Psoas muscle (tissue), 8 donors: ENCODE measurements around the gene EIPR1. TPM values are rescaled to one million over a fixed set of nuclear protein-coding genes. Genes with fewer than 3 reads are reported as not detected.

Experiments
- ATAC-seq, 4 donors: fragments of 200-7000 bp; cut with Tn5 transposase; one replicate each; pipeline ENCODE4 v1.9.1; 2020; ENCODE audit warnings: moderate library complexity in 3 of 4, mild to moderate bottlenecking in 2 of 4
- DNase-seq, 2 donors: peaks; one replicate each; pipeline ENCODE4 v3.0.0-alpha.2; 2020
- H3K27ac ChIP-seq: fragments of 200-600 bp; one replicate; pipeline ENCODE4 v1.8.0; 2022
- H3K27me3 ChIP-seq, 3 donors: fragments of 200-600 bp in 1 of 3; one replicate each; pipeline versions ENCODE4 v1.6.1 to v1.8.0; 2013 to 2022; ENCODE audit warnings: low read length in 2 of 3, mild to moderate bottlenecking in 2 of 3, moderate library complexity in 1 of 3; ENCODE audit not compliant: insufficient read depth in 3 of 3
- H3K36me3 ChIP-seq, 2 donors: fragments of 200-600 bp in 1 of 2; one replicate each; pipeline versions ENCODE4 v1.6.1 to v1.8.0; 2013 to 2022; ENCODE audit warnings: low read depth in 1 of 2, mild to moderate bottlenecking in 1 of 2, moderate library complexity in 1 of 2; ENCODE audit not compliant: insufficient read depth in 1 of 2
- H3K4me1 ChIP-seq: fragments of 200-600 bp; one replicate; pipeline ENCODE4 v1.8.0; 2022
- H3K4me3 ChIP-seq: fragments of 200-600 bp; one replicate; pipeline ENCODE4 v1.8.0; 2022; ENCODE audit warnings: mild to moderate bottlenecking
- H3K9me3 ChIP-seq: fragments of 200-600 bp; one replicate; pipeline ENCODE4 v1.8.0; 2022
- WGBS, 3 donors: extraction: QIAGEN DNeasy Blood & Tissue Kit; methylation state at CpG; one replicate each; pipeline versions ENCODE4 v1.1.6 to v1.1.7; 2013; 5-methylcytosine and 5-hydroxymethylcytosine counted together
- intact Hi-C, 2 donors: fragments of 100-400 bp; cut with DNase I; formaldehyde crosslinking; loops; one replicate each; pipeline versions ENCODE4 v1.11.0 to v1.14.2; 2022
- polyA plus RNA-seq, 3 donors: library from polyadenylated mRNA; stranded (reverse); fragments of 200-250 nt; gene quantifications; one replicate each; pipeline ENCODE4 v1.2.3, GENCODE V29; 2013
- total RNA-seq, 4 donors: library from RNA; stranded (reverse); fragmentation: NEBNext Ultra II Directional in 2 of 4; extraction: Animal tissue kit (Norgen Biotek cat#: 25700) in 2 of 4; gene quantifications; one replicate each; pipeline versions ENCODE4 v1.2.1 to v1.2.4, GENCODE V29; 2021 to 2023
- TF ChIP-seq, protein P1 (sequence below): fragments of 200-600 bp; IDR thresholded peaks from one replicate; pipeline ENCODE4 v1.8.0; 2022; ENCODE audit warnings: antibody characterized with exemption
- donor health status: healthy with polysubstance abuse.
- donor health status: DM: no; HTN: no; CAD: no; lungs with moderate emphysema.
- donor health status: Bipolar disorder and iron deficiency.
- donor health status: healthy.
- donor health status: DM: yes; HTN: yes; CAD: no.
- donor health status: DM: no; HTN: no; CAD: no.
- donor health status: DM: no; HTN: no; CAD: no.
- donor health status: DM: yes; HTN: yes; CAD: no.

EIPR1 gene
- total and polyA plus RNA-seq, 7 donors: 9.7 to 42.1 (median 12.5) TPM

DNA sequence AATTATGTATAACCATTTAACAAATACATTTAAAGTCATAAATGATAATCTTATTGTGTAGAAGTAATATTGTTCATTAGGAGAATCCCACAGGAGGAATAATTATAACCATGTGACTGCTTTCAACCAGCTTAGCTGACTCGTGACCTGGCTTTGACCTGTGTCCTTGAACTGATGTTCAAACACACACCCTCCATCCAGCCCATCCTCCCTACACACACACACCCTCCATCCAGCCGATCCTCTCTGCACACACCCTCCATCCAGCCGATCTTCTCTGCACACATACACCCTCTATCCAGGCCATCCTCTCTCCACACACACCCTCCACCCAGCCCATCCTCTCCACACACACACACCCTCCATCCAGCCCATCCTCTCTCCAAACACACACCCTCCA is 83.5 kb downstream of the EIPR1 start:
- DNase-seq (no peak), ATAC-seq (no peak)
- no peaks in the 10 kb centered on the region for H3K27me3 ChIP-seq
- no peaks in the 10 kb centered on the region for H3K9me3 ChIP-seq
- intact Hi-C loops: no loop called here
- H3K27ac ChIP-seq: no peak overlapping the region
- H3K4me1 ChIP-seq: no peaks in the 10 kb centered on the region
- 34 to 47% (median 44%) methylated on average over 3 of the region's 3 CpGs for WGBS, 3 donors
- H3K36me3 ChIP-seq: no peaks in the 10 kb centered on the region
- no peak overlapping the region for H3K4me3 ChIP-seq
- TF ChIP-seq, protein P1, sequence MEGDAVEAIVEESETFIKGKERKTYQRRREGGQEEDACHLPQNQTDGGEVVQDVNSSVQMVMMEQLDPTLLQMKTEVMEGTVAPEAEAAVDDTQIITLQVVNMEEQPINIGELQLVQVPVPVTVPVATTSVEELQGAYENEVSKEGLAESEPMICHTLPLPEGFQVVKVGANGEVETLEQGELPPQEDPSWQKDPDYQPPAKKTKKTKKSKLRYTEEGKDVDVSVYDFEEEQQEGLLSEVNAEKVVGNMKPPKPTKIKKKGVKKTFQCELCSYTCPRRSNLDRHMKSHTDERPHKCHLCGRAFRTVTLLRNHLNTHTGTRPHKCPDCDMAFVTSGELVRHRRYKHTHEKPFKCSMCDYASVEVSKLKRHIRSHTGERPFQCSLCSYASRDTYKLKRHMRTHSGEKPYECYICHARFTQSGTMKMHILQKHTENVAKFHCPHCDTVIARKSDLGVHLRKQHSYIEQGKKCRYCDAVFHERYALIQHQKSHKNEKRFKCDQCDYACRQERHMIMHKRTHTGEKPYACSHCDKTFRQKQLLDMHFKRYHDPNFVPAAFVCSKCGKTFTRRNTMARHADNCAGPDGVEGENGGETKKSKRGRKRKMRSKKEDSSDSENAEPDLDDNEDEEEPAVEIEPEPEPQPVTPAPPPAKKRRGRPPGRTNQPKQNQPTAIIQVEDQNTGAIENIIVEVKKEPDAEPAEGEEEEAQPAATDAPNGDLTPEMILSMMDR: no peak

DNA sequence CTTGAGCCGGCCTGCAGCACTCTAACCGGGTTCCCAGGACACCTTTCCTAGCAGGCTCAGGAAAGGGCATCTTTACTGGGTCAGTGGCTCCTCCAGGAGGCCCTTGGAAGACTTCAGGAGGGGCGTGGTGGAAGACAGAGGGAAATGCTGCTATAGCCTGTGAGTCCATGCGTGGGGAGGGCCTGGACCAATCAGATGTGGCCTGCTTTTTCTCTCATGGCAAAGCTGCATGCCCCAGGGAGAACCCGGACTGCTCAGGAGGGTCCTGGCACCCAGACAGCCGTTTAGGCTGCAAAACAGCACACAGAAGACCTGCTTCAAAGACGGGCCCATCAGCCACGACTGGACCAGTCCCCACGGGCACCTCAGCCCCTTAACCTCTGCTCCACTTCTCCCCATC is 84.4 kb downstream of the EIPR1 start:
- no peaks in the 10 kb centered on the region for H3K27me3 ChIP-seq
- intact Hi-C loops: no loop called here
- 78 to 85% (median 79%) methylated on average over 9 of the region's 9 CpGs for WGBS, 3 donors
- no peak overlapping the region for H3K4me3 ChIP-seq
- ATAC-seq (no peak), DNase-seq (no peak)
- H3K4me1 ChIP-seq: no peaks in the 10 kb centered on the region
- TF ChIP-seq, protein P1: no peak
- no peaks in the 10 kb centered on the region for H3K36me3 ChIP-seq
- H3K27ac ChIP-seq: no peak overlapping the region
- H3K9me3 ChIP-seq: no peaks in the 10 kb centered on the region

DNA sequence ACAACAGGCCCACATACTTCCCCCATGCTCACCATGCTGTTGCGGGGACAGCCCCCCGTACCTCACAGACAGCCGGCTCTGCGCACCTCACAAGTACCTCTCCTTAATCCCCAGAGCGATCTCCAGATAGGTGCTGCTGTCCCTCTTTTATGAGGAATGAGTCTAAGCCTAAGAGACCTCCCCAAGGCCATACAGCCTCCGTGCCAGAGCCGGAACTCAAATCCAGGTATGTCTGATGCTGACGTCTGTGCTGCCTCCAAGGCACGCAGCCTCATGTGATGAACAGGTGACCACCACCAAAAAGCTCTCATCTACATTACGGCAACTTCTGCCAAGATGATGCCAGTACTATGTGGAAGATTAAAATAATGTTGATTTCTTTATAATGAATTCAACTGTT is 85.2 kb downstream of the EIPR1 start:
- no peak overlapping the region for H3K4me3 ChIP-seq
- no peaks in the 10 kb centered on the region for H3K4me1 ChIP-seq
- no peaks in the 10 kb centered on the region for H3K9me3 ChIP-seq
- H3K36me3 ChIP-seq: no peaks in the 10 kb centered on the region
- H3K27me3 ChIP-seq: no peaks in the 10 kb centered on the region
- TF ChIP-seq, protein P1: no peak
- WGBS, 3 donors: 83 to 96% (median 96%) methylated on average over 10 of the region's 10 CpGs
- intact Hi-C loops: no loop called here
- no peak for ATAC-seq
- DNase-seq: no peak
- no peak overlapping the region for H3K27ac ChIP-seq

DNA sequence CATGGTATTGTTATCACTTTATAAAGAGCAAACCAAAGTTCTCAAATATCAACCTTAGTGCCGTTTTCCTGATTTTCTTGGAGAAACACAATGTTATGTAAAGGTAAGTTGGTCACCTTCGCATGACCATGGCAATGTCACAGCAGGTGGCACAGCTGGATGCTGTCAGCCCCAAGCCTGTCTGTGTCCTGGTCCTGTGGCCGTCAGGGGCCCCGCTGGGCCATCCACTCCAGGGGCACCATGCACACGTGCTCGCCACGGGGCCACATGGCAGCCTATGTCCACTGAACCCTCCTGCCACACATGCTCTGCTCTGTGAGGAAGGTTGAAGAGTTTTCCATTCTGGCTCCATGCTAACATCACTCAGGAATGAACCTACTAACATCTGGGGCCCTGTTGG is 85.9 kb downstream of the EIPR1 start:
- Histone ChIP-seq H3K4me1 (no peaks in the 10 kb centered on the region), H3K27me3 (no peaks in the 10 kb centered on the region), H3K4me3 (no peak overlapping the region), H3K9me3 (no peaks in the 10 kb centered on the region), H3K27ac (no peak overlapping the region), H3K36me3 (no peaks in the 10 kb centered on the region)
- no peak for DNase-seq
- intact Hi-C loops: no loop called here
- TF ChIP-seq, protein P1: no peak
- WGBS, 3 donors: 91 to 92% (median 92%) methylated on average over 7 of the region's 7 CpGs
- no peak for ATAC-seq

DNA sequence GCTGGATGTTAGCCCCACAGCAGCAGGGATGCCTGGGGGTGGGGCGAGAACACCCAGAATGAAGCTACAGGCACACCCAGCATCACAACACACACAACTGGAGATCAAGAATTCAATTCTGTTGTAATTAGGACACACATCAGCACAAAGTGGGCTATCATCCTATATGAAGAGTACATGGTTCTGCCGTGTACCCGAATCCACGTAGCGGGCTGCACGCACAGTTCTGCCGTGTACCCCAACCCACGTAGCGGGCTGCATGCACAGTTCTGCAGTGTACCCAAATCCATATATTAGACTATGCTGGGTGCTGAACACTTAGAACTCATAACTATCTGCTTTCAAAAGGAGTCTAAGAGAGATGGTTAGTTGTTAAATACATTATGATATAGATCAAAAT is 86.5 kb downstream of the EIPR1 start:
- H3K36me3 ChIP-seq: no peaks in the 10 kb centered on the region
- no peak overlapping the region for H3K4me3 ChIP-seq
- intact Hi-C loops: no loop called here
- 95 to 97% (median 96%) methylated on average over 9 of the region's 9 CpGs for WGBS, 3 donors
- ATAC-seq (no peak), DNase-seq (no peak)
- H3K27me3 ChIP-seq: no peaks in the 10 kb centered on the region
- H3K9me3 ChIP-seq: no peaks in the 10 kb centered on the region
- no peak overlapping the region for H3K27ac ChIP-seq
- no peaks in the 10 kb centered on the region for H3K4me1 ChIP-seq
- TF ChIP-seq, protein P1: no peak
